HEK293T (cell line): Measurements from ENCODE around the gene ARTN.

ENCODE experiments used
- BHLHE40 ChIP-seq: fragments of 450-650 bp; IDR thresholded peaks from 2 replicates; pipeline ENCODE4 v1.6.1; 2016; ENCODE audit warnings: mild to moderate bottlenecking, moderate library complexity, borderline replicate concordance
- SP1 ChIP-seq: fragments of 450-650 bp; IDR thresholded peaks from 2 replicates; pipeline ENCODE4 v1.6.1; 2017
- SUZ12 ChIP-seq: fragments of 450-650 bp; IDR thresholded peaks from 2 replicates; pipeline ENCODE4 v1.6.1; 2016; ENCODE audit warnings: mild to moderate bottlenecking

DNA sequence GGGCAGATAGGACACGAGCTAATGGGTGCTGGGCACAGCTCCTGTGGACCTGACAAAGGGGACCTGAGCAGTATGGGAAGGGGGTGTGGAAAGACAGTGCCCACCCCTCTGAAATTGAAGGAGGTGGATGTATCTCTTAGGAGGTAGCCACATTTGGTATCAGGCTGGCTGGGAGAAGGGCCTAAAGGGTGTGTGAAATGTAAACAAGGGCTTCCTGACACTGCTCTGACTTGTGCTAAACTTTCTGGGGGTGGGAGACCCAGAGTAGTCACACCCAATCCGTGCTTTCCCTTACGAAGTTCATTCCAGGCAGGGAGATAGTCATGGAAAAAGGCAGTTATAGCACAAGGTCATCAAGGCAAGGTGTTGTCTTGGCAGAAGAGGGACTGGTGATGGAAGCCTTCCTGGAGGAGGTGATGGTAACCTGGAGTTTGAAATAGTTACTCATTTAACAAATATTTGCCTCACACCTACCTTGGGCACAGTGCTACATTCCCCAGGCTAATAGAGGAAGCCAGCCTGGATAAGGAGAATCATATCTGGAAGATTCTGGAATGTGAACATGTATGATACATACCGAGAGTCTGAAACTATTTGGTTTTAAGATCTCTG is 52.5 kb downstream of the ARTN start:
- TF ChIP-seq BHLHE40, result no peak
- no peak for TF ChIP-seq SP1
- no peak for TF ChIP-seq SUZ12
